Activated CD4-positive, alpha-beta T cell treated with anti-CD3 and anti-CD28 coated beads for 36 hours (primary cell): ENCODE measurements around the gene PICALM. TPM values are rescaled to one million over a fixed set of nuclear protein-coding genes. Genes with fewer than 3 reads are reported as not detected.
"Not testable (repeated sequence)": the region's sequence is repeated elsewhere in the genome, so short reads cannot be mapped to it uniquely, and the experiment has no call there.

Experiments used
- ATAC-seq: fragments of 200-7000 bp; cut with Tn5 transposase; one replicate; pipeline ENCODE4 v1.10.0; 2021; ENCODE audit warnings: mild to moderate bottlenecking, moderate library complexity
- CTCF ChIA-PET: fragments of 350-600 bp; sonication (Branson Sonifier 250); formaldehyde crosslinking; loops from one replicate; lab custom pipeline; 2021; ENCODE audit warnings: antibody characterized with exemption; lab: Charles Lee
- POLR2A ChIA-PET: fragments of 350-600 bp; sonication (Branson Sonifier 250); formaldehyde crosslinking; loops from one replicate; lab custom pipeline; 2021; ENCODE audit warnings: antibody characterized with exemption, inconsistent platforms; lab: Charles Lee
- DNase-seq: peaks from one replicate; pipeline ENCODE4 v3.0.0-alpha.2; 2020
- H3K27ac Mint-ChIP-seq: one replicate; pipeline ENCODE4 v1.8.0; 2021; ENCODE audit warnings: mixed read lengths
- H3K27me3 Mint-ChIP-seq: one replicate; pipeline ENCODE4 v1.8.0; 2021; ENCODE audit warnings: mixed read lengths
- H3K36me3 Mint-ChIP-seq: one replicate; pipeline ENCODE4 v1.8.0; 2021; ENCODE audit warnings: low read depth, mixed read lengths
- H3K4me1 Mint-ChIP-seq: one replicate; pipeline ENCODE4 v1.8.0; 2021; ENCODE audit warnings: mixed read lengths
- H3K4me3 Mint-ChIP-seq: one replicate; pipeline ENCODE4 v1.8.0; 2021; ENCODE audit warnings: mild to moderate bottlenecking, moderate library complexity, mixed read lengths
- H3K9me3 Mint-ChIP-seq: one replicate; pipeline ENCODE4 v1.8.0; 2021; ENCODE audit warnings: low read depth, mixed read lengths
- intact Hi-C, 2 experiments: fragments of 100-400 bp; cut with DNase I in 1 of 2; cut with micrococcal nuclease in 1 of 2; formaldehyde crosslinking; loops; one replicate each; pipeline versions ENCODE4 v1.14.2 to v1.15.1; 2022 to 2024; cut with DNase I, micrococcal nuclease
- total RNA-seq, 2 experiments: library from RNA; stranded (reverse); gene quantifications; one replicate each; pipeline ENCODE4 v1.2.3, GENCODE V29; 2021

The PICALM gene
- total RNA-seq, 2 experiments from 2014 or later: 63.8 to 88.3 TPM

DNA sequence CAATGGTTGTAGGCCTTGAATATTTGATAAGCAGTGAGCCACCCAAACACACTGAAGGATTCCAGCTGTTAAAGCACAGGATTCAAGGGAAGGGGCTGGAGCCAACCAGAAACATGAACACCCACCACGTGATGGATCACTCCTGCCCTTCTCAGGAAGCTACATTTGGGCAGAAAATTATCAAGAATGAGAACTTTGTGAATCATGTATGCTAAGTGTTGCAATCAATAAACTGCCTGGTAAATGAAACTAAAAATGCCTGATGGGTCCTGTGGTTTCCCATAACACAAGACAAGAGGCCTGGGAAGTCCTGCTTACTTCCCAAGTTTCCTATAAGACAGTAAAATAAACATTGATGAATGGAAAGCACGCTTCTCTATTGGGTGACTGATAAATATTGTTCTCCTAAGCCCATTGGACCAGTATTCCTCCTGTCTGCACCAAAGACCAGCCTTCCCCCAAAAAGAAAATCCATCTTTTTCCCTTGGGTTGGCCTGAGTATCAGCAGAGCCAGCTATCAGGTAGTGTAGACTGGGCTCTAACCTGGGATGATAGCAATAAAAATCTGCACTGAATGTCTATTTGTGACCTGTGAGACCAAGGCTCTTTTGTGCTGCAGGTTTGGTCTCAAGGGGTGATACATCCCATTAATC, 115.3 kb downstream of the PICALM start:
- H3K9me3 Mint-ChIP-seq: peaks cover 26% of the 10 kb centered on the region
- CTCF ChIA-PET: interaction anchor here (0.7 to 1.4 kb wide), 3 partner anchors 11 to 348 kb away, joined by 3 to 4 read pairs (median 3); partner anchors contain the start of gene HIKESHI
- DNase-seq (no peak), ATAC-seq (no peak)
- H3K4me1 Mint-ChIP-seq: peaks cover 17% of the 10 kb centered on the region
- no peak overlapping the region for H3K4me3 Mint-ChIP-seq
- intact Hi-C loops: no loop called here
- H3K27ac Mint-ChIP-seq: no peak overlapping the region
- peaks cover 57% of the 10 kb centered on the region for H3K36me3 Mint-ChIP-seq
- POLR2A ChIA-PET: no interaction called here
- no peaks in the 10 kb centered on the region for H3K27me3 Mint-ChIP-seq

DNA sequence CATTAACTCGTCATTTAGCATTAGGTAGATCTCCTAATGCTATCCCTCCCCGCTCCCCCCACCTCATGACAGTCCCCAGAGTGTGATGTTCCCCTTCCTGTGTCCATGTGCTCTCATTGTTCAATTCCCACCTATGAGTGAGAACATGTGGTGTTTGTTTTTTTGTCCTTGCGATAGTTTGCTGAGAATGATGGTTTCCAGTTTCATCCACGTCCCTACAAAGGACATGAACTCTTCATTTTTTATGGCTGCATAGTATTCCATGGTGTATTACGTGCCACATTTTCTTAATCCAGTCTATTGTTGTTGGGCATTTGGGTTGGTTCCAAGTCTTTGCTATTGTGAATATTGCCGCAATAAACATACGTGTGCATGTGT, 116.8 kb downstream of the PICALM start:
- H3K27me3 Mint-ChIP-seq, H3K4me3 Mint-ChIP-seq, DNase-seq, CTCF ChIA-PET, ATAC-seq, POLR2A ChIA-PET, intact Hi-C loops: not testable (repeated sequence)
- H3K36me3 Mint-ChIP-seq: peaks cover 45% of the 10 kb centered on the region
- H3K4me1 Mint-ChIP-seq: peaks cover 32% of the 10 kb centered on the region
- peaks cover 26% of the 10 kb centered on the region for H3K9me3 Mint-ChIP-seq
- H3K27ac Mint-ChIP-seq: peak overlapping the region; percentile 55

DNA sequence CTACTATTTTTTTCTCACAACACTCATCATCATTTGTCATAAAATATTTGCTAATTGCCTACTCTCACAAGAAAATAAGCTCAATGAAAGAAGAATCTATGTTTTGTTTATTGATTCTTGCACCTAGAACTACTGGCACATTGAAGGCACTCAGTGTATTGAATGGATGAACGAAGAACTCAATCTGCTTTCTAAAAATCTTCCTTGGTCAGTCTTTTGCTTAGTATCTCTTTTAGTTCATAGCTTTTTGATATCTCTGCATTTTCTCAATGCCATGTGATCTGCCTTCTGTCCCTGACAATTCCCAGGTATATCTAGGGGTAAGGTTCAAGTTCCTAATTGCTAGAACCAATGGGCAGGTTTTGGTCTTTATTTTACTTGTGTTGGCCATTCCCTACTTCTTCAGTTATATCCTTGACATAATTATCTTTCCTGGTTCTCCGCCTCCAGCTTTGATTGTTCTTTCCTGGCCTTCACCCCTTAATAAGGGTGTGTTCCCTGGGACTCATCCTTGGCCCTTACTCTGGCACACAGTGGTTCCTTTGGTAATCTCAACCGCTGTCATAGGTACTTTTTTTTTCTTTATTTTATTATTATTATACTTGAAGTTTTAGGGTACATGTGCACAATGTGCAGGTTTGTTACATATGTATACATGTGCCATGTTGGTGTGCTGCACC, 117.3 kb downstream of the PICALM start:
- H3K9me3 Mint-ChIP-seq: peaks cover 27% of the 10 kb centered on the region
- H3K4me1 Mint-ChIP-seq: peaks cover 37% of the 10 kb centered on the region
- no peak for ATAC-seq
- no peak for DNase-seq
- no peaks in the 10 kb centered on the region for H3K27me3 Mint-ChIP-seq
- POLR2A ChIA-PET: no interaction called here
- peaks cover 39% of the 10 kb centered on the region for H3K36me3 Mint-ChIP-seq
- H3K27ac Mint-ChIP-seq: no peak overlapping the region
- intact Hi-C loops: no loop called here
- H3K4me3 Mint-ChIP-seq: no peak overlapping the region
- CTCF ChIA-PET: interaction anchor here (1.0 to 1.2 kb wide), 2 partner anchors 13 to 95 kb away, joined by 3 read pairs; no protein-coding TSS in a partner anchor

DNA sequence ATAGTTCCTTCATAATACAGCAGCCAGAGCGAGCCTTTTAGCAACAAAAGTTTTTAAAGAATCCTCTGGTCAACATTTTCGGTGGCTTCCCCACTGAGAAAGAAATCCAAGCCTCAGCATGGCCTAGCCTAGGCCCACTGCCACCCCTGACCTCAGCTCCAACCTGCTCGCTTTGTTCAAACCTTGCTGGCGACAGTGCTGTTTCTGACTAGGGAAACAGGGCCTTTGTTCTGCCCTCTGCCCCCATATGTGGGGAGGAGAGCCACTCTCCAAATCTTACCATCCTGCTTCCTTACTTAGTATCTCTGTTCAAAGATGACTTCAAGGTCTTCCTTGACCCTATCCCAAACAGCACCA, 117.9 kb downstream of the PICALM start:
- H3K4me1 Mint-ChIP-seq: peaks cover 43% of the 10 kb centered on the region
- intact Hi-C loops: no loop called here
- POLR2A ChIA-PET: no interaction called here
- H3K27ac Mint-ChIP-seq: no peak overlapping the region
- peaks cover 28% of the 10 kb centered on the region for H3K9me3 Mint-ChIP-seq
- CTCF ChIA-PET: interaction anchor here (1.0 to 1.3 kb wide), 3 partner anchors 13 to 95 kb away, joined by 3 read pairs; no protein-coding TSS in a partner anchor
- H3K27me3 Mint-ChIP-seq: no peaks in the 10 kb centered on the region
- DNase-seq (no peak), ATAC-seq (no peak)
- H3K36me3 Mint-ChIP-seq: peaks cover 36% of the 10 kb centered on the region
- H3K4me3 Mint-ChIP-seq: no peak overlapping the region

DNA sequence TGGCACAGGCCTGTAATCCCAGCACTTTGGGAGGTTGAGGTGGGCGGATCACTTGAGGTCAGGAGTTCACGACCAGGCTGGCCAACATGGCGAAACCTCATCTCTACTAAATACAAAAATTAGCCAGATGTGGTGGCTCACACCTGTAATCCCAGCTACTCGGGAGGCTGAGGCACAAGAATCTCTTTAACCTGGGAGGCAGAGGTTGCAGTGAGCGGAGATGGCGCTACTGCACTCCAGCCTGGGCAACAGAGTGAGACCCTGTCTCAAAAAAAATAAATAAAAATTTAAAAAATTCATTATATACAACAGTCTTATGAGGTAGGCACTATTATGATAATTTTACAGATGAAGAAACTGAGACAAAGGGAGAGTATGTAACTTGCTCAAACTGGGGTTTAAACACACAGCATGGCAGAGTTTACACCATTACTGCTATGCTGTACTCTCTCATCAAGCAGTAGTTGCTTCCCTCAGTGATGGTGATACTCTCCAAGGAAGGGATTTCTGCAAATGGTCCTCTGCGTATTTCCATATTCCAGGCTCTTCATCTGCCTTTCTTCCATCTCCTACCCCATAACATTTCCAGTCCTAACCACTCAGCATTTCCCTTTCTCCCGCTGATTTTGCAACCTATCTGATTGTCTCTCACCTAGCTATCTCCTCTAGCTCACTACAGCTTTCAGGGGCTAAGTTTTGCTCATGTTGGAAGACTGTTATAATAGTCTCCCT, 118.4 kb downstream of the PICALM start:
- no peaks in the 10 kb centered on the region for H3K27me3 Mint-ChIP-seq
- H3K27ac Mint-ChIP-seq: no peak overlapping the region
- H3K4me1 Mint-ChIP-seq: peaks cover 48% of the 10 kb centered on the region
- POLR2A ChIA-PET: no interaction called here
- DNase-seq (no peak), ATAC-seq (no peak)
- intact Hi-C loops: no loop called here
- CTCF ChIA-PET: interaction anchor here (1.0 to 1.3 kb wide), 3 partner anchors 12 to 96 kb away, joined by 3 read pairs; no protein-coding TSS in a partner anchor
- H3K9me3 Mint-ChIP-seq: peaks cover 34% of the 10 kb centered on the region
- peaks cover 36% of the 10 kb centered on the region for H3K36me3 Mint-ChIP-seq
- no peak overlapping the region for H3K4me3 Mint-ChIP-seq

DNA sequence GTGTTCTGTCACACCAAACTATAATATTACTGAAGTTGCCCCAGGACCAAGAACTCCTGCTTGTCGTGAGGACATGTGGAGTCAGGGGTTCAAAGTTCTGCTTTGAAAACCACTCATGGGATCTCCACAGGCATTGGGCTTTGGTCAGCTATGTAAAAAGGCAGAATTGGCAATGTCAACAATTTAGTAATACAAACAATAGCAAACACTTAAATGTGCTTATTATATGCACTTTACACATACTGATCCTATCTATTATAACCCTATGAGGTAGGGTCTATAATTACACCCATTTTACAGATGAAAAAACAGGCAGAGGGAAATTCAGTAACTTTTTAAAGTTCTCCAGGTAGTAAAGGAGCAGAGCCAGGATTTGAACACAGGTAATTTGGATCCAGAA, 119.1 kb downstream of the PICALM start:
- H3K27ac Mint-ChIP-seq: no peak overlapping the region
- H3K27me3 Mint-ChIP-seq: no peaks in the 10 kb centered on the region
- peaks cover 36% of the 10 kb centered on the region for H3K36me3 Mint-ChIP-seq
- DNase-seq: no peak
- H3K4me3 Mint-ChIP-seq: no peak overlapping the region
- ATAC-seq: no peak
- H3K9me3 Mint-ChIP-seq: peaks cover 38% of the 10 kb centered on the region
- intact Hi-C loops: loop anchor here (1.0 to 10.0 kb wide), 12 partner anchors 118 to 858 kb away; partner anchors contain the start of gene PICALM (in 2 of the 2)
- ChIA-PET CTCF (interaction anchor here (1.3 kb wide), 1 partner anchor 19 kb away, joined by 3 read pairs; no protein-coding TSS in a partner anchor), POLR2A (interaction anchor here (0.6 kb wide), 1 partner anchor 122 kb away, joined by 3 read pairs; no protein-coding TSS in a partner anchor)
- H3K4me1 Mint-ChIP-seq: peaks cover 50% of the 10 kb centered on the region

DNA sequence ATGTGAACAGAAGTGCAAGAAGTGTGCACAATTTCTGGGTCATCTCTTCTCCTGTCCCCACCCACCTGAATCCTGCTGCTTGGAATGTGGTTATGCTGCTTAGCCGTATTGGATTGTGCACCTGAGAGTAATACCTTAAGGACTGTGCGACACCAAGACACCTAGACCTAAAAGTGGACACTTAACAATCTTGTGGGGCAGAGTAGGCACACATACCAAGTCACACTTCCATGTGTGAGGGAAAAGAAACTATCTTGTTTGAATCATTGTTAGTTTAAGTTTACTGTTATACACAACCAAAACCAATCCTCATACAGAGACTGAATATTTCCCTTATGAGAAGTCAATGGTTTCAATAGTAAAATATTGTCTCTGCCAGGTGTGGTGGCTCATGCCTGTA, 120.0 kb downstream of the PICALM start:
- peaks cover 50% of the 10 kb centered on the region for H3K4me1 Mint-ChIP-seq
- H3K27me3 Mint-ChIP-seq: no peaks in the 10 kb centered on the region
- peak overlapping the region; percentile 46 for H3K4me3 Mint-ChIP-seq
- ChIA-PET POLR2A (interaction anchor here (0.6 to 0.8 kb wide), 3 partner anchors 121 to 740 kb away, joined by 3 to 4 read pairs (median 3); no protein-coding TSS in a partner anchor), CTCF (interaction anchor here (0.8 to 1.1 kb wide), 2 partner anchors 20 to 272 kb away, joined by 4 read pairs; no protein-coding TSS in a partner anchor)
- DNase-seq: peak; percentile 23
- peaks cover 28% of the 10 kb centered on the region for H3K36me3 Mint-ChIP-seq
- intact Hi-C loops: loop anchor here (1.0 to 10.0 kb wide), 16 partner anchors 118 to 858 kb away; partner anchors contain the start of gene PICALM (in 2 of the 2)
- peak overlapping the region; percentile 97 for H3K27ac Mint-ChIP-seq
- peak; percentile 52 for ATAC-seq
- H3K9me3 Mint-ChIP-seq: peaks cover 36% of the 10 kb centered on the region

DNA sequence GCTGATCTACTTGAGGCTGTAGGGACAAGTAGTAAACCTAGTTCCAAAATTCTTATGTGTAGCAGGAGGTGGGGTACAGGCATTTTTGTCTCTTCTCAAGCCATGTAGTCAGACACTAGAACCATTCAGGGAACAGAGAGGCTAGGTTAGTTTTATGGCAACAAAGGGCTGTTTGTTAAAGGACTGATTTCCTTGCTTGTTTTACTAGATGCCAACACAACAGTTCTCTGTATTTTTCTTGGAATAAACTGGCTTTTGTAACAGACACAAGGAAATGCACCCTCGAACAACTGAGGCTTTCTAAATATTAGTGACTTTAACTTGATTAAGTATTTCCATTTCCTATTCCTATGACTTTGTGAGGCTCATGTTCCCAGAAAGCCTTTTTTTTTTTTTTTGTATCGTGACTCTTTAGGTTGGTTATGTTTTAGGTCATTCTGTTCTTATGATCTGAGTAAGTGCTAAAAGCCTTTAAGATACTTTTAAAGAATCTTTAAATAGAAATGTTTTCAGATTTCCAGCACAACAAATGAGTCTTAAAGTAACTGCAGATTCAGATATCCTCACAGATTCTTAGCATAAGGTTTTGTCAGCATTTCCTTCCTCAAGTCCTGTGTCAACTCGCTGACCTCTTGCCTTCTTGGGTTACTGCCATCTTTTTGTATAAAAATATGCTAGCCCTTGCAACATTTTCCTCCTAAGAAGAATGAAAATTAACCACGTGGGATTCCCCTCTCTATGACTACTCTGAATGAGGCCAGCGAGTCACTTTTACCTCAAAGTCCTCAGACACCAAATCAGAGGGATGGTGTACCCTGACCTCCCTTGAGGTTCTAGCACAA, 121.2 kb downstream of the PICALM start:
- peaks cover 48% of the 10 kb centered on the region for H3K4me1 Mint-ChIP-seq
- POLR2A ChIA-PET: interaction anchor here (0.6 to 1.0 kb wide), 6 partner anchors 8 to 741 kb away, joined by 3 to 9 read pairs (median 4); no protein-coding TSS in a partner anchor
- peaks cover 29% of the 10 kb centered on the region for H3K9me3 Mint-ChIP-seq
- no peaks in the 10 kb centered on the region for H3K27me3 Mint-ChIP-seq
- intact Hi-C loops: loop anchor here (1.0 to 10.0 kb wide), 18 partner anchors 100 to 860 kb away; partner anchors contain the start of gene PICALM (in 2 of the 2)
- CTCF ChIA-PET: interaction anchor here (1.0 to 1.1 kb wide), 2 partner anchors 21 to 341 kb away, joined by 3 to 4 read pairs; no protein-coding TSS in a partner anchor
- H3K4me3 Mint-ChIP-seq: peak overlapping the region; percentile 46
- DNase-seq (peak; percentile 62), ATAC-seq (peak; percentile 80)
- peak overlapping the region; percentile 97 for H3K27ac Mint-ChIP-seq
- H3K36me3 Mint-ChIP-seq: peaks cover 21% of the 10 kb centered on the region

DNA sequence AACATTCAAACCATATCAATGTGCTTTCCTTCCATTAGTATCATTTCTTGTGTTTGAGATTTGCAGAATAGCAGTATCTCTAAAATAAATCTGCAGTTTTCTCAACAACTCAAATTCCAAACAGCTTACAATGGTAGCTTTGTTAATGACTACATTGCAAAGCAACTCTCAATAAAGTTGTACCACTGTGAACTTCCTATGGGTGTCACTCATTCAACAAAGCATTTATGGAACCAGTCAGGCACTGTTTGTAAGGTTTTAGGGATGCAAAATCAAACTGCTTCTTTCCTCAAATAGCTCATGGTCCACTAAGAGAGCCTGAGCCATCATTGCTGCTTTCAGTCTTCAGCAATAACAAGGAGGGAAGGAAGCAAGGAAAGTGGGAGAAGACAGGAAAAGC, 122.7 kb downstream of the PICALM start:
- ChIA-PET CTCF (interaction anchor here (1.0 to 1.2 kb wide), 2 partner anchors 248 to 329 kb away, joined by 3 read pairs; no protein-coding TSS in a partner anchor), POLR2A (no interaction called here)
- ATAC-seq: no peak
- DNase-seq: no peak
- Mint-ChIP-seq H3K4me3 (no peak overlapping the region), H3K4me1 (peaks cover 48% of the 10 kb centered on the region), H3K9me3 (peaks cover 24% of the 10 kb centered on the region), H3K27ac (peak overlapping the region; percentile 66), H3K36me3 (peaks cover 17% of the 10 kb centered on the region), H3K27me3 (no peaks in the 10 kb centered on the region)
- intact Hi-C loops: loop anchor here (2.0 to 10.0 kb wide), 8 partner anchors 121 to 861 kb away; partner anchors contain the start of gene PICALM (in 1 of the 2)

DNA sequence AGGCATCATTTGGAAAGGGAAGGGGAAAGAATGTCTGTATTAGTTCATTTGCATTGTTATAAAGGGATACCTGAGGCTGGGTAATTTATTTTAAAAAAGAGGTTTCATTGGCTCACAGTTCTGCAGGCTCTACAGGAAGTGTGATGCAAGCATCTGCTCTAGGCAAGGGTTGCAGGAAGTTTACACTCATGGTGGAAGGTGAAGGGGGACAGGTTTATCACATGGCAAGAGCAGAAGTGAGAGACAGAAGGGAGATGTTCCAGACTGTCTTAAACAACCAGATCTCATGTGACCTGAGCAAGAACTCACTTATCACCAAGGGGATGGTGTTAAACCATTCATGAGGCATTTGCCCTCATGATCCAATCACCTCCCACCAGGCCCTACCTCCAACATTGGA, 123.1 kb downstream of the PICALM start:
- ATAC-seq: no peak
- Mint-ChIP-seq H3K27ac (peak overlapping the region; percentile 67), H3K4me3 (no peak overlapping the region), H3K4me1 (peaks cover 47% of the 10 kb centered on the region), H3K27me3 (no peaks in the 10 kb centered on the region), H3K9me3 (peaks cover 22% of the 10 kb centered on the region), H3K36me3 (peaks cover 15% of the 10 kb centered on the region)
- intact Hi-C loops: loop anchor here (2.0 to 10.0 kb wide), 8 partner anchors 122 to 862 kb away; partner anchors contain the start of gene PICALM (in 1 of the 2)
- CTCF ChIA-PET: interaction anchor here (1.0 to 1.2 kb wide), 2 partner anchors 248 to 329 kb away, joined by 3 read pairs; no protein-coding TSS in a partner anchor
- POLR2A ChIA-PET: no interaction called here
- DNase-seq: no peak
